GM20000 (cell line): Measurements from ENCODE around the gene RWDD4.

Experiments used
- DNase-seq: peaks from one replicate; pipeline ENCODE4 v3.0.0; 2012; ENCODE audit warnings: low spot score
- TF ChIP-seq, protein P1 (sequence below): IDR thresholded peaks from 2 replicates; pipeline ENCODE4 v1.5.1; 2012; ENCODE audit warnings: mild to moderate bottlenecking, control low read depth; ENCODE audit errors: extremely low read depth, missing control alignments

The RWDD4 gene

DNA sequence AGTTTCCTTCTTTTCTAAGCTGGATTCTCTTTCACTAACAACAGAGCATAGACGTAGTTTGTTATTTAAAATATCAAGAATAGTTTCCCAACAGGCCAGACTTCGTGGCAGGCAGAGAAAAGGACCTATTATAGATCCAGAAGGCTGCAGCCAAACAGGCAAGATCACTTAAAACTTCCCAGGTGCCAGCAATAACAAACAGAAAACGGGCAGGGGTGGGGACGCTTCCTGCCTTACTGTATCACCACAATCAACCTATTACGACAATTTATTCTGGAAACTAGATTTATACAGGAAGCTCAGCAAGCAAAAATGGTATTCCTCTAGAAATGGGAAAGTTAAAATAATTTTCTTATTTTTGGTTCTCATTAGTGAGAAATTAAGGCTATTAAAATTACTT, 22.1 kb downstream of the RWDD4 start:
- TF ChIP-seq, protein P1, sequence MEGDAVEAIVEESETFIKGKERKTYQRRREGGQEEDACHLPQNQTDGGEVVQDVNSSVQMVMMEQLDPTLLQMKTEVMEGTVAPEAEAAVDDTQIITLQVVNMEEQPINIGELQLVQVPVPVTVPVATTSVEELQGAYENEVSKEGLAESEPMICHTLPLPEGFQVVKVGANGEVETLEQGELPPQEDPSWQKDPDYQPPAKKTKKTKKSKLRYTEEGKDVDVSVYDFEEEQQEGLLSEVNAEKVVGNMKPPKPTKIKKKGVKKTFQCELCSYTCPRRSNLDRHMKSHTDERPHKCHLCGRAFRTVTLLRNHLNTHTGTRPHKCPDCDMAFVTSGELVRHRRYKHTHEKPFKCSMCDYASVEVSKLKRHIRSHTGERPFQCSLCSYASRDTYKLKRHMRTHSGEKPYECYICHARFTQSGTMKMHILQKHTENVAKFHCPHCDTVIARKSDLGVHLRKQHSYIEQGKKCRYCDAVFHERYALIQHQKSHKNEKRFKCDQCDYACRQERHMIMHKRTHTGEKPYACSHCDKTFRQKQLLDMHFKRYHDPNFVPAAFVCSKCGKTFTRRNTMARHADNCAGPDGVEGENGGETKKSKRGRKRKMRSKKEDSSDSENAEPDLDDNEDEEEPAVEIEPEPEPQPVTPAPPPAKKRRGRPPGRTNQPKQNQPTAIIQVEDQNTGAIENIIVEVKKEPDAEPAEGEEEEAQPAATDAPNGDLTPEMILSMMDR: no peak
- DNase-seq: no peak

DNA sequence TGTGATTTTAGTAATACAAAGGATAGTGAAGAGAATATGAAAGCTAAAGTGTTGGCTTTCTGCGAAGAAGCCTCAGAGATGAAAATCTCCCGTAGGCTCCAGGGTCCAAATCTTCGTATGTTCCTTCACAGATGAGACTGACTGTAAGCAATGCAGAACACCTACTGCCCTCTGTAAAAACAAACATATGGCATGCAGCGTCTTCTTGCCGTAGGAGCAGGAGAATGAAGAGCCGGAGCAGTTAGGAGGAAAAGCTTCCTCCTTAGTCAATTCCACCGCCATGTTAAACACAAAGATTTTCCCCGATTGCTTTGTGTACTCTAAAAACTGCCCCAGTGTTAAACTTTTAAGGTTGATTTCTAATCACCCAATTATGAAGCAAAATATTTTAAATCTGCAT, 22.5 kb downstream of the RWDD4 start:
- TF ChIP-seq, protein P1: no peak
- DNase-seq: no peak

DNA sequence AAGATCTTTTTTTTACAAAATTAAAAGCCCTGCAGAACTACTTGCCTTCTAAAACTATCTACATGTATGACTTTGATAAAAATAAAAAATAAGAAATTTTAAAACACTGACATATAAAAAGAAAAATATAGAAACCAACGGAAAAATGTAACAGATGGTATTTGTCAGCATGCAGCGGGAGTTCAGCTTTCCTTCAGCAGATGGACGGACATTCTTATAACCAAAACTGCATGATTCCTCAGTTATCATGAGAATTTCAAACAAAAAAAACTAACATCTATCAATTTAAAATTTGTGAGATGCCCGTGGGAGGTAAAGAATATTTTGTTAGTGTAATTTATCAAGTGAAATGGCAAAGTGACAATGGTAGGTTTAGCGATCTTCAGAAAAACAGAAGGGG, 23.2 kb downstream of the RWDD4 start:
- TF ChIP-seq, protein P1: no peak
- DNase-seq: no peak

DNA sequence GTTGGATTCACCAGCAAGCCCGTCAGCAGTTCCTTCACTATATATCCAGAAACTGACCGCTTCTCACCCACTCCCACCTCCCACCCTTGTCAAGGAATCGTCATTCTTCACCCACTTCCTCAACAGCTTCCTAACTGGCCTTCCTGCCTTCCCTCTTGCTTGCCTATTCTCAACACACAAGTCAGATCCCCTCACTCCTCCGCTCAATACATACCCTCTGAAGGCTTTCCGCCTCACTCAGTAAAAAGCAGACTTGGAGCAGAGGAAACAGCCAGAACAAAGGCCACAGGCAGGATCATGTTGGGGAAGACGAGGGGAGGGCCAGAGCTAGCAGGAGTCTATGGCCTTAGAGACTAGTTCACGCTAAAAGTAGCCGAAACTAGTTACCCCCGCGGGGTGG, 23.7 kb downstream of the RWDD4 start:
- TF ChIP-seq, protein P1: no peak
- DNase-seq: no peak

DNA sequence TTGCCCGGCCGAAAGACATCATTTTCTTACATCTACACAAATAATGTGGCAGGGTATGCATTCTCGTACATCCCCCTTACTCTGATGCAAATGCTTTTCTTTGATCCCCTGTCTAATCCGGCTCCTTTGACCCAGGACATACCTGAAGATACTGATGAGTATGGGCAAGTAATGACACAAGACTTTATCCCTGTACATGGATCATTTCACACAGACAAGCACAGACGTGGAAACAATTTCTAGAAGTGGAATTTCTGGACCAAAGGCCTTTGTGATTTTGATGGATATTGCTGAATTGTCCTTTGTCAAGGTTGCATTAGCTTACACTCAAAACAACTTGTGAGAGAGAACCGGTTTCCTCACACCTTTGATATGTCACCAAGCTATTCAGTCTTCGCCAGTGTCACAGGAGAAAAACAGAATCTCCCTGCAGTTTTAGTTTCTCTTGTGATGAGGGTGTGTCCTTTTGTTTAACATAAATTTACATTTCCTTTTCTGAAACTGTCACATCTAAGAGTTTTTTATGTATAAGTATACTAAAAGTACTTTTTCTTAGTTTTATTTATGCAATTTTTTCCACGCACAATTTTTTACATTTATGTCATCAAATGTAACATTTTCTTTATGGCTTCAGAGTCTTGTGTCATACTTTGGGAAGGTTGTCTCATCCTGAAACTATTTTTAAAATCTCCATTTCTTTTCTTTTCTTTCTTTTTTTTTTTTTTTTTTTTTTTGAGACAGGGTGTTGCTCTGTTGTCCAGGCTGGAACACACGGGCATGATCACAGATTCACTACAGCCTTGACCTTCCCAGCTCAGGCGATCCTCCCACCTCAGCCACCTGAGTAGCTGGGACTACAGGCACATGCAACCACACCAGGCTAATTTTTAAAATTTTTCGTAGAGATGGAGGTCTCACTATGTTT, 25.2 kb downstream of the RWDD4 start:
- DNase-seq: no peak
- TF ChIP-seq, protein P1: no peak

DNA sequence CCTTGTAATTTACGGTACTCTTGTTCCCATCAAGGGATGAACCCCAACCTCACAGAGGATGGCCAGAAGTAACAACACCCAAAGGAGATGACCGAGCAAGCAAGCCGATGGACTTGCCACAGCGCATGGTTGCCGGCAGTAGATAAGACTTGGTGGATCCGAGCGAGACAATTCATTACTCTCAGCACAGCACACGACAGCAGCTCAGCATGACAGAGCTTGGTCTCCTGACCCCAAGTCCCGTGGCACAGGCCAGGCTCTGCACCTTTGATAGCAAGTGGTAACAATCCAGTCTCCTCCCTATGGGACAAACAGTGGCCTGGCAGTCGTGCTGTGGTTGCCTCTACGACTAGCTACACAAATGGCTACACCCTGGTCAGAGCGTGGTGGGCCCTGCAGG, 26.3 kb downstream of the RWDD4 start:
- no peak for DNase-seq
- TF ChIP-seq, protein P1: no peak

DNA sequence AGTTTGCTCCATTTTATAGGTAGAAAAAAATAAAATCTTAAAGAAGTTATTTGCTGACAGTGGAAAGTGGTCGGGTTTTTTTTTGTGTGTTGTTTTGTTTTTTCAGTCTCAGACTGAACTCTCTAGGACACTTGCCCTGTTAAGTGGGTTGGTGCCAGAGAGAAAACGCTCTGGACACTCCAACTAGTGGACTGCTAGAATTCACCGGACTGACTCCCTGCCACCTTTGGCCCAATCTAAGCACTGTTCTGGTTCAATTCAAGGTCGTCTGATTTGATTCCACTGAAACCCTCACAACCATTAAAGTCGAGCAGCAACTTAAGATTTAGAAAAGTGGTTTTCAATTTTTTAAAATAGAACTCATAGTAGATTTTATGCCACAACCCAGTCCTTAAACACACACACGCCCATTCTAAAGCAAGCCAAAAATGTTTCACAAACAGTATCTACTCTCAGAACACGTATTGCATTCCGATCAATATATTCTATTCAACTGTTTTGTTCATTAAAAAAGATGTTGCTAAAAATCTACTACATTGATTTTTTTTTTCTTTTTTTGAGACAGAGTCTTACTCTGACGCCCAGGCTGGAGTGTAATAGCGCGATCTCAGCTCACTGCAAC, 27.3 kb downstream of the RWDD4 start:
- no peak for DNase-seq
- TF ChIP-seq, protein P1: no peak
